Testis (tissue), 2 donors: ENCODE data around the gene KIF26A.

Source experiments
- CTCF ChIP-seq, 3 experiments: fragments of 450-650 bp in 2 of 3; fragments of 200-600 bp in 1 of 3; sonication (generic) in 1 of 3; IDR thresholded peaks; one replicate each; pipeline ENCODE4 v1.5.1; 2016 to 2019; ENCODE audit warnings: antibody characterized with exemption in 3 of 3, mild to moderate bottlenecking in 2 of 3, moderate library complexity in 1 of 3
- POLR2A ChIP-seq: fragments of 450-650 bp; IDR thresholded peaks from one replicate; pipeline ENCODE4 v1.6.1; 2017; ENCODE audit warnings: antibody characterized with exemption, mild to moderate bottlenecking, moderate library complexity

- TF ChIP-seq POLR2A = no peak
- no peak for TF ChIP-seq CTCF (IDR thresholded peaks at IDR 0.05)
Measured at GRCh38 chr14:104101086-104101621, 37.2 kb upstream of the KIF26A start.
